Prostate gland (tissue), 2 donors: ENCODE results near the gene CRYGN. TPM values are rescaled to one million over a fixed set of nuclear protein-coding genes. Genes with fewer than 3 reads are reported as not detected.

Source experiments
- DNase-seq: peaks from one replicate; pipeline ENCODE4 v3.0.0-alpha.2; 2019; ENCODE audit warnings: low spot score
- H3K27ac ChIP-seq, 2 donors: fragments of 200-600 bp; sonication (generic); 2 replicates each; pipeline ENCODE4 v1.5.1; 2017 to 2019
- H3K27me3 ChIP-seq: fragments of 200-600 bp; sonication (generic); replicated peaks from 2 replicates; pipeline ENCODE4 v1.5.1; 2019; ENCODE audit not compliant: insufficient read depth
- H3K36me3 ChIP-seq, 2 donors: fragments of 200-600 bp; sonication (generic); 1 replicate in 1 of 2; 2 replicates in 1 of 2; pipeline versions ENCODE4 v1.5.1 to v1.8.1; 2017 to 2019
- H3K4me1 ChIP-seq: fragments of 200-600 bp; sonication (generic); replicated peaks from 2 replicates; pipeline ENCODE4 v1.5.1; 2019
- H3K4me3 ChIP-seq, 2 donors: fragments of 200-600 bp; sonication (generic); 2 replicates each; pipeline ENCODE4 v1.5.1; 2017 to 2019
- H3K9me3 ChIP-seq: fragments of 200-600 bp; sonication (generic); 2 replicates; pipeline ENCODE4 v1.5.1; 2017
- POLR2A ChIP-seq: fragments of 450-650 bp; IDR thresholded peaks from one replicate; pipeline ENCODE4 v1.6.1; 2016; ENCODE audit warnings: antibody characterized with exemption, mild to moderate bottlenecking
- POLR2AphosphoS5 ChIP-seq: sonication (generic); formaldehyde crosslinking; IDR thresholded peaks from one replicate; pipeline ENCODE4 v1.6.1; 2017; ENCODE audit warnings: antibody characterized with exemption
- WGBS: methylation state at CpG from one replicate; pipeline ENCODE4 v1.1.5; 2018; 5-methylcytosine and 5-hydroxymethylcytosine counted together
- intact Hi-C: fragments of 100-400 bp; cut with DNase I; formaldehyde crosslinking; loops from one replicate; pipeline ENCODE4 v1.14.2; 2022
- total RNA-seq, 2 donors: library from RNA; depleted of rRNA; stranded (reverse); fragments of >200 nt; gene quantifications; one replicate each; pipeline ENCODE4 v1.1.0, GENCODE V29; 2016
- TF ChIP-seq, protein P1 (sequence below), 4 experiments: fragments of 200-600 bp in 2 of 4; fragments of 450-650 bp in 2 of 4; sonication (generic) in 2 of 4; IDR thresholded peaks; 1 replicate in 3 of 4; 2 replicates in 1 of 4; pipeline ENCODE4 v1.5.1; 2016 to 2019; ENCODE audit warnings: antibody characterized with exemption in 4 of 4, mild to moderate bottlenecking in 2 of 4, moderate library complexity in 2 of 4

Gene CRYGN
- total RNA-seq, 2 donors from 2014 or later, result not detected

DNA sequence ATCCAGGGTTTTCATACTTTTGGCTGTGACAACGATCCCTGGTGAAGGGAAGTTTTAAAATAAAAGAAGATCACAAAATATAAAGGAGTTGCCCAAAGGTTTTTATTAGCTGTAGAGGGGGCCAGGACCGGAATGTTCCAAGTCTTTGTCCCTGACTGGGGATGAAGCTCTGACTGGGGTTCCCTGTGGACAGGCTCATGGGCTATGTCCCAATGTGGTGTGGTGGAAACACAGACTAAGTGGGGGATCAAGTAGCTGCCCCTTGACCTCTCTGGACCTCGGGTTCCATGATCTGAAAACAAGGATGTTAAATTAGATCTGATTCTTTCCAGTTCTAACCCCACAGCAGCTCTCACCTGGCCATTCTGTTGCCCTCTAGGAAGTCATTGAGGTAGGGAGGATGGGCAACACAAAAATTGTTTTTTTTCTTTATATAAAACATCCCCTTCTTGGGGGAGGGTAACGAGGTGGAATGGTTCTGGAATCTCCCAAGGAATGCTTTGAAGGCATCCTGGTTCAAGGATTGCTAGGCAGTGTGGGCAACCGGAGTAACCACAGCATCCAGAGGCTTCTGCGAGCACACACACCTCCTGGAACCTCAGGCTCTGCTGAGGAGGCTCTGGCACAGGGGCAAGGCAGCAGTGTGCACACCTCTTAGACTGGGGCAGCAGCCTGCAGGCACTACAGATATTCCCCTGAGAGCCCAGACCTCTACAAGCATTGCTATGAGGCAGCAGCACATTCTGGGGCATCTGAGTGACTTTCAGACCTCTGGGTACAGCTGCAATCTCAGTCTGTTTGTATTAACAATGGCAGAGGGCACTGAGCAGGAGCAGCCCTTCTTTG lies 21.4 kb upstream of the CRYGN start:
- no peak for TF ChIP-seq POLR2AphosphoS5
- TF ChIP-seq POLR2A, result no peak
- TF ChIP-seq, protein P1, sequence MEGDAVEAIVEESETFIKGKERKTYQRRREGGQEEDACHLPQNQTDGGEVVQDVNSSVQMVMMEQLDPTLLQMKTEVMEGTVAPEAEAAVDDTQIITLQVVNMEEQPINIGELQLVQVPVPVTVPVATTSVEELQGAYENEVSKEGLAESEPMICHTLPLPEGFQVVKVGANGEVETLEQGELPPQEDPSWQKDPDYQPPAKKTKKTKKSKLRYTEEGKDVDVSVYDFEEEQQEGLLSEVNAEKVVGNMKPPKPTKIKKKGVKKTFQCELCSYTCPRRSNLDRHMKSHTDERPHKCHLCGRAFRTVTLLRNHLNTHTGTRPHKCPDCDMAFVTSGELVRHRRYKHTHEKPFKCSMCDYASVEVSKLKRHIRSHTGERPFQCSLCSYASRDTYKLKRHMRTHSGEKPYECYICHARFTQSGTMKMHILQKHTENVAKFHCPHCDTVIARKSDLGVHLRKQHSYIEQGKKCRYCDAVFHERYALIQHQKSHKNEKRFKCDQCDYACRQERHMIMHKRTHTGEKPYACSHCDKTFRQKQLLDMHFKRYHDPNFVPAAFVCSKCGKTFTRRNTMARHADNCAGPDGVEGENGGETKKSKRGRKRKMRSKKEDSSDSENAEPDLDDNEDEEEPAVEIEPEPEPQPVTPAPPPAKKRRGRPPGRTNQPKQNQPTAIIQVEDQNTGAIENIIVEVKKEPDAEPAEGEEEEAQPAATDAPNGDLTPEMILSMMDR (IDR thresholded peaks at IDR 0.05), result no peak
- intact Hi-C loops, result loop anchor here (2.0 to 10.0 kb wide), 4 partner anchors 57 to 296 kb away; partner anchors contain the start of gene RHEB
- H3K27ac ChIP-seq, result peak overlapping the region; percentile 76 to 81
- peaks cover 0 to 2% of the 10 kb centered on the region in 2 donors for H3K36me3 ChIP-seq
- peaks cover 5% of the 10 kb centered on the region for H3K4me1 ChIP-seq
- DNase-seq, result no peak
- no peaks in the 10 kb centered on the region for H3K27me3 ChIP-seq
- H3K9me3 ChIP-seq, result no peaks in the 10 kb centered on the region
- 69% methylated on average over 6 of the region's 6 CpGs for WGBS
- no peak overlapping the region for H3K4me3 ChIP-seq

DNA sequence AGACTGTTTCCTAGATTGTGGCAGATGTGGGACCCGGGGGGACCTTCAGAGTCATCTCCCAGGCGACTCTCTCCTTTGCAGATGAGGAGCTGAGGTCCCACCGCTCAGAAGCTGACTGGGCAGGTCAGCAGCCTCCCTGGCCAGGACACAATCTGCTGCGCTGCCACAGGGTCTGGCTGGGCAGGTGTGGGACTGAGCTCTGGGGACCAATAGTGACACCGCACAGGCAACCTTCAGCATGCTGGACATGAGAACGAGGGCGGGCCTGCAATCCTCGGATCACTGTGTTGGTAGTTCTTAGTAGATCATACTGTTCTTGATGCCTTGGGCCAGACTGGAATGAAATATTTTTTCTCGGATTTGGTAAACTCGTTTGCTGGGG lies 20.5 kb upstream of the CRYGN start:
- no peak for DNase-seq
- Histone ChIP-seq H3K27ac (peak overlapping the region; percentile 76 to 81), H3K9me3 (no peaks in the 10 kb centered on the region), H3K36me3 (peaks cover 0 to 1% of the 10 kb centered on the region in 2 donors), H3K4me3 (no peak overlapping the region), H3K27me3 (no peaks in the 10 kb centered on the region), H3K4me1 (peaks cover 5% of the 10 kb centered on the region)
- intact Hi-C loops, result loop anchor here (2.0 to 10.0 kb wide), 4 partner anchors 58 to 297 kb away; partner anchors contain the start of gene RHEB
- TF ChIP-seq POLR2AphosphoS5 (no peak), POLR2A (no peak)
- TF ChIP-seq, protein P1 (IDR thresholded peaks at IDR 0.05), result no peak
- WGBS, result 35% methylated on average over 10 of the region's 10 CpGs

DNA sequence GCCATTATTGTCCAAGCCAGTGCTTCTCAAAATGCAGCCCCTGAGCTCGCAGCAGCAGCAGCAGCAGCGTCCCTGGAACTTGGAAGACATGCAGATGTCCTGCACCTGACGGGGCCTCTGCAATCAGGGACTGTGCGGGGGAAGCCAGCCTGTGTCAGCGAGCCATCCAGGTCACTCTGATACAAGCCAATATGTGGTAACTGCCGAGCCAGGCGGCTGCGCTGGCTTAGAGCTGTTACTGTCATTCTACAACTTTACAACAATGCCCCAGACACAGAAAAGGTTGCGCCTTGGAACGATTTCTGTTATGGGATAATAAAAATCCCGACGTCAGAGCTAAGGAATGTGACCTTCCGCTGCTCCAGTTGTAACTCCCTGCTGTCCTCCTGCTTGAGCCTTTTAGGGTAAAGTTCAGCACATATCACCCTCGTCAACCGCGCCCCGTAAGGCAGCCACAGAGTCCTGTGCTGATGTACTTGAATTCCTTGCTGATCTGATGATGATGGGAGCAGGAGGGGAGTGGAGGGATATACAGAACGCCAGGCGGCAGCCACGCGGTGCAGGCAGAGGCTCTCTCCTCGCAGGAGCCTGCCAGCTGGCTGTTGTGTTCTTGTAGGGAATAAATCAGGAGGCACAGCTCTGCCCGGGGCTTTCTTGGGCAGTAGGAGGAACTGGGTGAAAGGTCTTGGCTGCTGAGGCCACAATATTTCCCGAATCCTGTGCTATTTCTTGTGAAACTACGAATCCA lies 20.0 kb upstream of the CRYGN start:
- Histone ChIP-seq H3K27me3 (no peaks in the 10 kb centered on the region), H3K4me1 (peaks cover 5% of the 10 kb centered on the region), H3K36me3 (no peaks in the 10 kb centered on the region), H3K27ac (peak overlapping the region; percentile 76 to 81), H3K9me3 (no peaks in the 10 kb centered on the region), H3K4me3 (peak overlapping the region in 1 of 2 donors; percentile 2)
- peak; percentile 87 for DNase-seq
- intact Hi-C loops, result loop anchor here (2.0 to 10.0 kb wide), 4 partner anchors 59 to 297 kb away; partner anchors contain the start of gene RHEB
- no peak for TF ChIP-seq POLR2A
- TF ChIP-seq, protein P1 (IDR thresholded peaks at IDR 0.05), result peak in 3 of 4 experiments; percentile 29 to 48 (median 45)
- TF ChIP-seq POLR2AphosphoS5, result peak; percentile 89
- WGBS, result 5% methylated on average over 25 of the region's 25 CpGs

DNA sequence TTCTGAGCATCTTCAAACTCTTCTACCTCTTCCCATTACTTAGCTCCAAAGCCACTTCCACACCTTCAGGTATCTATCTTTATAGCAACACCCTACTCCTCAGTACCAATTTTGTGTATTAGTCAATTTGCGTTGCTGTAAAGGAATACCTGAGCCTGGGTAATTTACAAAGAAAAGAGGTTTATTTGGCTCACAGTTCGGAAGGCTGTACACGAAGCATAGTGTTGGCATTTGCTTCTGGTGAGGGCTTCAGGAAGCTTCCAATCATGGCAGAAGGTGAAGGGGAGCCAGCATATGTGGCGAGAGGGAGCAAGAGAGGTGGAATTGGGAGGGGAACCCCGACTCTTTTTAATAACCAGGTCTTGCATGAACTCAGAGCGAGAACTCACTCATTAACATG lies 17.6 kb upstream of the CRYGN start:
- intact Hi-C loops, result no loop called here
- H3K9me3 ChIP-seq, result no peaks in the 10 kb centered on the region
- no peaks in the 10 kb centered on the region for H3K36me3 ChIP-seq
- no peak overlapping the region for H3K4me3 ChIP-seq
- WGBS, result 96% methylated on average over 6 of the region's 6 CpGs
- DNase-seq, result no peak
- peaks cover 5% of the 10 kb centered on the region for H3K4me1 ChIP-seq
- TF ChIP-seq, protein P1 (IDR thresholded peaks at IDR 0.05), result no peak
- no peak for TF ChIP-seq POLR2A
- TF ChIP-seq POLR2AphosphoS5, result no peak
- no peak overlapping the region for H3K27ac ChIP-seq
- no peaks in the 10 kb centered on the region for H3K27me3 ChIP-seq
